Activated CD4-positive, alpha-beta T cell treated with anti-CD3 and anti-CD28 coated beads, Interleukin-10, Interleukin-2, amounts not matched to agents 100 ng/mL and 50 ng/mL, durations not matched to agents 16 hours and 8 hours (primary cell): Measurements from ENCODE around the gene PRXL2C.

ENCODE experiments used
- DNase-seq: peaks from one replicate; pipeline ENCODE4 v3.0.0-alpha.2; 2020

The PRXL2C gene

GRCh38 chr9:96609732-96610131 lies 45.4 kb downstream of the PRXL2C start:
- DNase-seq = no peak

GRCh38 chr9:96607971-96608370 lies 47.1 kb downstream of the PRXL2C start:
- DNase-seq = no peak

GRCh38 chr9:96605328-96605727 lies 49.8 kb downstream of the PRXL2C start:
- DNase-seq = no peak

- no peak for DNase-seq
These were observed 51.2 kb downstream of the PRXL2C start for GRCh38 chr9:96604004-96604319.

GRCh38 chr9:96603305-96604003 lies 51.7 kb downstream of the PRXL2C start:
- no peak for DNase-seq

GRCh38 chr9:96599298-96599697 lies 55.8 kb downstream of the PRXL2C start:
- DNase-seq = no peak

GRCh38 chr9:96596601-96597111 lies 58.5 kb downstream of the PRXL2C start:
- DNase-seq = no peak
